ENCODE data around the gene GLB1L2. TPM values are rescaled to one million over a fixed set of nuclear protein-coding genes. Genes with fewer than 3 reads are reported as not detected.
A peak's percentile ranks its signal among the peaks of the same experiment; 100 is the strongest.

The GLB1L2 gene
- total RNA-seq, 2 donors from 2014 or later, result 45.6 to 60.0 TPM

DNA sequence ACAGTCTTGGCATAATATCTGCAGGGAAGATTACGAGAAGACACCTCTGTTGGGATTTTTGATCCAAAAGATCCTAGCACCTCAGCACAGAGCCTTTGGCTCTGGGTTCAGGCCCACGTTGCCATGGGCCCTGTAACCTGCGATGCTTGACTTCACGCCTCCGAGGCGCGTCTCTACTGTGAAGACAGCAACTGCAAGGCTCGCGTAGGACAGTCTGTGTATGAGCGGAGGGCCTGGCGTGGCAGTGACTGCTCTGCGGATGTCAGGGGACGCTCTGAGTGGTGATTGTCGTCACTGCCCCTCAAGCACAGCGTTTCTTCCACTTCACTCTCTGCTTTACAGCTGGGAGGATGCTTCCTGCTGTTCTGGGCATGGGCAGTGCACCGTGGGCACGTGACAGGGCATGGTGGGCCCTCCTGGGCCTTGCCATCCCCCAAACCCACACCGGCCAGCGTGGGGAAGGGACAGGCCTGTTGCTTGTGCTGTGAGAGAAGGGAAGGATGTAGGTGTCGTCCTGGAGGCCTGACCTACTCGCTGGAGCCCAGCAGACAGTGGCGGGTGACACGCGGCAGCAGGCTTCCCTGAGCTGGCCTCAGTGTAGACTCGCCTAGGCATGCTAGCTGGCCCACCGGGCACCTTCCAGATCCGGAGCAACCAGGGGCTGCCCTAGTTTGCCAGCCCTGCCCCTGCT, 26.5 kb downstream of the GLB1L2 start:
- Histone ChIP-seq H3K36me3 (no peaks in the 10 kb centered on the region), H3K27ac (no peak overlapping the region), H3K4me1 (replicated peaks) (no peaks in the 10 kb centered on the region), H3K27me3 (replicated peaks; ENCODE audit: insufficient read depth) (no peaks in the 10 kb centered on the region), H3K4me3 (no peak overlapping the region), H3K9me3 (no peaks in the 10 kb centered on the region)
- 84% methylated on average over 27 of the region's 27 CpGs for WGBS
- TF ChIP-seq POLR2AphosphoS5 (IDR thresholded peaks at IDR 0.05) (no peak), POLR2A (IDR thresholded peaks at IDR 0.05) (no peak)
- TF ChIP-seq, protein P1, sequence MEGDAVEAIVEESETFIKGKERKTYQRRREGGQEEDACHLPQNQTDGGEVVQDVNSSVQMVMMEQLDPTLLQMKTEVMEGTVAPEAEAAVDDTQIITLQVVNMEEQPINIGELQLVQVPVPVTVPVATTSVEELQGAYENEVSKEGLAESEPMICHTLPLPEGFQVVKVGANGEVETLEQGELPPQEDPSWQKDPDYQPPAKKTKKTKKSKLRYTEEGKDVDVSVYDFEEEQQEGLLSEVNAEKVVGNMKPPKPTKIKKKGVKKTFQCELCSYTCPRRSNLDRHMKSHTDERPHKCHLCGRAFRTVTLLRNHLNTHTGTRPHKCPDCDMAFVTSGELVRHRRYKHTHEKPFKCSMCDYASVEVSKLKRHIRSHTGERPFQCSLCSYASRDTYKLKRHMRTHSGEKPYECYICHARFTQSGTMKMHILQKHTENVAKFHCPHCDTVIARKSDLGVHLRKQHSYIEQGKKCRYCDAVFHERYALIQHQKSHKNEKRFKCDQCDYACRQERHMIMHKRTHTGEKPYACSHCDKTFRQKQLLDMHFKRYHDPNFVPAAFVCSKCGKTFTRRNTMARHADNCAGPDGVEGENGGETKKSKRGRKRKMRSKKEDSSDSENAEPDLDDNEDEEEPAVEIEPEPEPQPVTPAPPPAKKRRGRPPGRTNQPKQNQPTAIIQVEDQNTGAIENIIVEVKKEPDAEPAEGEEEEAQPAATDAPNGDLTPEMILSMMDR (IDR thresholded peaks at IDR 0.05), result no peak
- intact Hi-C loops (cut with DNase I), result no loop called here
- no peak for DNase-seq (ENCODE audit: low spot score)

DNA sequence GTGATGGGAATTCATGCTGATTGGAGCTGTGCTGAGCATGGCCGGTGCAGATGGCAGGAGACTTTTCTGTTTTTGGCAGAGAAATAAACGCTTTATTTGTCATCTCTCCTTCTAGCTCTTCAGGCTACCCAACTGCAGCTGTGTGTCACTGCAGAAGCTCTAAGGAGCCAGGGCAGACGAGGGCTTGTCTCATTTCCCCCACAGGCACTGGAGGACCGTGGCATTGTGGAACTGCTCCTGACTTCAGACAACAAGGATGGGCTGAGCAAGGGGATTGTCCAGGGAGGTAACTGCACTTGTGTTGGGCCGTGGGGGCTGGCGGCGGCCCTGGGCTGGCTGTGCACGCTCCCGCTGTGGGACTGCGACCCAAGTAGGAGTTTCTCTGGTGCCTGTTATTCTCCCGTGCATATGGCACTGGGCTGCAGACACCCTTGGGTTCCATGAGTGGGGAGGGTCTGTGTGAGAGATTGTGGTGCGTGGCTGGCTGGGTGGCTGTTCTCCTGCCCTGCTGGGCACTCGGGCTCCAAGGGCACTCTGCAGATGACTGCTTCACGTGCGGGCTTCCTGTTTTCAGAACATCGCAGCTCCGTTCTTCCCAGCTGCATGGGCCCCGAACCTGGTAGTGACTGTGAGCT, 27.2 kb downstream of the GLB1L2 start:
- DNase-seq (ENCODE audit: low spot score), result no peak
- intact Hi-C loops (cut with DNase I), result no loop called here
- WGBS, result 87% methylated on average over 18 of the region's 18 CpGs
- no peaks in the 10 kb centered on the region for H3K27me3 ChIP-seq (replicated peaks; ENCODE audit: insufficient read depth)
- no peak overlapping the region for H3K27ac ChIP-seq
- no peak for TF ChIP-seq POLR2A (IDR thresholded peaks at IDR 0.05)
- no peak for TF ChIP-seq POLR2AphosphoS5 (IDR thresholded peaks at IDR 0.05)
- TF ChIP-seq, protein P1 (IDR thresholded peaks at IDR 0.05), result no peak
- H3K4me1 ChIP-seq (replicated peaks), result no peaks in the 10 kb centered on the region
- no peaks in the 10 kb centered on the region for H3K36me3 ChIP-seq
- H3K4me3 ChIP-seq, result no peak overlapping the region
- H3K9me3 ChIP-seq, result no peaks in the 10 kb centered on the region

DNA sequence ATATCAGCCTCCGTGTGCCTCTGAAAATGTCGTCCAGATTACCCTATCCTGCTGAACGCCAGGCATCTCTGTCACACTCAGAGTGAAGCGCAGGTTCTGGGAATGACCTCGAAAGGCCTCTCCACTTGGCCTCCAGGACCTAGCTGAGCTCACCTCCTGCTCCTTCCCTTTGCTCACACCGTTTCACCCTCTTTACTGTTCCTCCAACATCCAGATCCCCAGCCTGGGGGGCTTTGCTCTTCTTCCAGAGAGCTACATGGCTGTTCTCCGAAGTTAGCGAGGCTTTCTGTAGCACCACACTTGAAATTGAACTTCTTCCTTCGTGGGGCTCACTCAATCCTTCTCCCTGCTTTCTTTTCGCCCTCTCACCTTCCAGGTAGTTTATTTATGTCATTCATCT, 27.9 kb downstream of the GLB1L2 start:
- intact Hi-C loops (cut with DNase I), result no loop called here
- 91% methylated on average over 10 of the region's 10 CpGs for WGBS
- no peaks in the 10 kb centered on the region for H3K9me3 ChIP-seq
- no peak for DNase-seq (ENCODE audit: low spot score)
- no peak for TF ChIP-seq POLR2A (IDR thresholded peaks at IDR 0.05)
- TF ChIP-seq POLR2AphosphoS5 (IDR thresholded peaks at IDR 0.05), result no peak
- TF ChIP-seq, protein P1 (IDR thresholded peaks at IDR 0.05), result no peak
- no peak overlapping the region for H3K27ac ChIP-seq
- H3K36me3 ChIP-seq, result no peaks in the 10 kb centered on the region
- no peaks in the 10 kb centered on the region for H3K4me1 ChIP-seq (replicated peaks)
- no peaks in the 10 kb centered on the region for H3K27me3 ChIP-seq (replicated peaks; ENCODE audit: insufficient read depth)
- no peak overlapping the region for H3K4me3 ChIP-seq

DNA sequence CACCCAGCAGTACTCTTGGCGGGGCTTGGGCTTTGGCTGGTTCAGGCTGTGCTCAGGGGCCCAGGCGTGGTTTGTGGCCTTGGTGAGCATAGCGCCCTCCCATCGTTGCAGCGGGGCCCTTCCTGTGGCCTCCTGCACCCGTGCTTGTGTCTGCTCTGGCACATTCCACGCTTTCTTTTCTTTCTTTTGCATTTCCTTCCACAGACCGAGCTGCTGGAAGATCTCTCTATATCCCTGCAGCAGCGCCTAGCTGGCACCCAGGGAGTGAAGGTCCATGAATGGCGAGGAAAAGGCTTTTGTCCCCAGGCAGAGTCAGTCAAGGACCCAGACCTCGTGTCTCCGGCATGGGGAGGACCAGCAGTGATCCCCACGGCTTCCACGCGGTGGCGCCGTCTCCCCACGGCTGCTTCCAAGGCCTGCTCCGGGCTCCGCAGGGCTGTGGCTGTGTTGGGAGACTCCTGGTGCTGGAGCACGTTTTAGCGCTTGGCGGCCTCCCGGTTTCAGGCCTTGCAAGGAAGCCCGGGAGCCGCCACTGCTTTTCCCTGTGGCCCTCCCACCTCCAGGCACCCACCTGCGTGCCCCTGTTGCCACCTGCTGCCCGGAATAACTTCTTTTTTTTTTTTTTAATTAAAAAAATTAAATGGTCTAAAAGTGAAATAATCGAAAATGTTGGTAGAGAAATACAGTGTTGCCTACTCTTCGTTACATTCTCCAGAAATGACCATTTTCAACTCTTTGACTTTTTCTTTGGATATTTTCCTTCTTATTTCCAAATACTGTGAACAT, 28.5 kb downstream of the GLB1L2 start:
- intact Hi-C loops (cut with DNase I), result no loop called here
- Histone ChIP-seq H3K36me3 (no peaks in the 10 kb centered on the region), H3K27ac (no peak overlapping the region), H3K4me3 (no peak overlapping the region), H3K27me3 (replicated peaks; ENCODE audit: insufficient read depth) (no peaks in the 10 kb centered on the region), H3K4me1 (replicated peaks) (no peaks in the 10 kb centered on the region), H3K9me3 (no peaks in the 10 kb centered on the region)
- TF ChIP-seq POLR2AphosphoS5 (IDR thresholded peaks at IDR 0.05) (peak; percentile 53), POLR2A (IDR thresholded peaks at IDR 0.05) (no peak)
- TF ChIP-seq, protein P1 (IDR thresholded peaks at IDR 0.05), result peak in 3 of 4 experiments; percentile 79 to 88 (median 84)
- 30% methylated on average over 30 of the region's 30 CpGs for WGBS
- peak; percentile 70 for DNase-seq (ENCODE audit: low spot score)

Data from prostate gland (tissue), 2 donors.